Body of pancreas (tissue), 4 donors: ENCODE measurements around the gene CD244.

ENCODE experiments used
- POLR2A ChIP-seq, 3 donors: fragments of 450-650 bp; IDR thresholded peaks; one replicate each; pipeline ENCODE4 v1.6.1; 2016; ENCODE audit warnings: antibody characterized with exemption in 3 of 3, mild to moderate bottlenecking in 2 of 3
- TF ChIP-seq, protein P1 (sequence below), 7 experiments: fragments of 450-650 bp in 4 of 7; fragments of 200-600 bp in 3 of 7; sonication (generic) in 3 of 7; IDR thresholded peaks; one replicate each; pipeline ENCODE4 v1.5.1; 2016 to 2019; ENCODE audit warnings: antibody characterized with exemption in 7 of 7

DNA sequence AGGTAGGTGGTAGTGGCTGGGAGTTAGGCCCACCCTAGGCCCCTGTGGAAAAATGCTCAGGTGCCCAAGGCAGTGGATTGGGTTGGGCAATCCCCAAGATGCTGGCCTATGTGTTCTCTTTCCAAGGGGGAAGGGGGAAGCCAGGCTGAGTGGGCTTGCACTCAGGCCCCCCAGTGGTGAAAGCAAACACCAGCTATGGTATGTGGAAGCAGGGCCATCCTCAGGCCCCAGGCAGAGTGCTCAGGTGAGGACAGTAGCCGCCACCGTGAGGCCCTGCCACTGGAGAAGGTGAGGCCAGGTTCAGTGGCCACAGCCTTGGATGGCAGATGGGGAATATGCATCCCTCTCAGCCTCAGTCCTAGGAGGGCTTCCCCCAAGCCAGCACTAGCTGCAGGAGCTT is 54.9 kb downstream of the CD244 start:
- TF ChIP-seq, protein P1, sequence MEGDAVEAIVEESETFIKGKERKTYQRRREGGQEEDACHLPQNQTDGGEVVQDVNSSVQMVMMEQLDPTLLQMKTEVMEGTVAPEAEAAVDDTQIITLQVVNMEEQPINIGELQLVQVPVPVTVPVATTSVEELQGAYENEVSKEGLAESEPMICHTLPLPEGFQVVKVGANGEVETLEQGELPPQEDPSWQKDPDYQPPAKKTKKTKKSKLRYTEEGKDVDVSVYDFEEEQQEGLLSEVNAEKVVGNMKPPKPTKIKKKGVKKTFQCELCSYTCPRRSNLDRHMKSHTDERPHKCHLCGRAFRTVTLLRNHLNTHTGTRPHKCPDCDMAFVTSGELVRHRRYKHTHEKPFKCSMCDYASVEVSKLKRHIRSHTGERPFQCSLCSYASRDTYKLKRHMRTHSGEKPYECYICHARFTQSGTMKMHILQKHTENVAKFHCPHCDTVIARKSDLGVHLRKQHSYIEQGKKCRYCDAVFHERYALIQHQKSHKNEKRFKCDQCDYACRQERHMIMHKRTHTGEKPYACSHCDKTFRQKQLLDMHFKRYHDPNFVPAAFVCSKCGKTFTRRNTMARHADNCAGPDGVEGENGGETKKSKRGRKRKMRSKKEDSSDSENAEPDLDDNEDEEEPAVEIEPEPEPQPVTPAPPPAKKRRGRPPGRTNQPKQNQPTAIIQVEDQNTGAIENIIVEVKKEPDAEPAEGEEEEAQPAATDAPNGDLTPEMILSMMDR (IDR thresholded peaks at IDR 0.05), result no peak
- TF ChIP-seq POLR2A (IDR thresholded peaks at IDR 0.05), result no peak
